DND-41 (cell line): ENCODE measurements around the gene RNF26.

ENCODE experiments used
- ATAC-seq: fragments of 200-7000 bp; cut with Tn5 transposase; 3 replicates; pipeline ENCODE4 v1.9.1; 2021; ENCODE audit warnings: low read depth; ENCODE audit not compliant: insufficient read depth
- DNase-seq: peaks from one replicate; pipeline ENCODE4 v3.0.0-alpha.2; 2020
- H2AFZ ChIP-seq: 2 replicates; pipeline ENCODE4 v1.6.0; 2012; ENCODE audit warnings: low read depth, low read length
- H3K27ac ChIP-seq: 2 replicates; pipeline ENCODE4 v1.5.1; 2012; ENCODE audit warnings: low read length, inconsistent platforms
- H3K27me3 ChIP-seq: fragments of 200-600 bp; sonication (generic); 2 replicates; pipeline ENCODE4 v1.6.0; 2012; ENCODE audit warnings: low read length, mild to moderate bottlenecking, inconsistent platforms; ENCODE audit not compliant: insufficient read depth, poor library complexity
- H3K36me3 ChIP-seq: 2 replicates; pipeline ENCODE4 v1.5.1; 2012; ENCODE audit warnings: low read length, inconsistent platforms; ENCODE audit not compliant: insufficient read depth
- H3K4me1 ChIP-seq: 2 replicates; pipeline ENCODE4 v1.5.1; 2012; ENCODE audit warnings: mild to moderate bottlenecking, low read length; ENCODE audit not compliant: insufficient read depth
- H3K4me2 ChIP-seq: 2 replicates; pipeline ENCODE4 v1.6.0; 2012; ENCODE audit warnings: mild to moderate bottlenecking, moderate library complexity, low read length, inconsistent platforms; ENCODE audit not compliant: insufficient read depth
- H3K4me3 ChIP-seq, 2 experiments: fragments of 200-600 bp in 1 of 2; shearing (Covaris generic) in 1 of 2; 2 replicates each; pipeline ENCODE4 v1.5.1; 2012 to 2016; ENCODE audit warnings: inconsistent platforms in 2 of 2, low read length in 2 of 2, mild to moderate bottlenecking in 2 of 2, low read depth in 1 of 2, moderate library complexity in 1 of 2
- H3K79me2 ChIP-seq: 2 replicates; pipeline ENCODE4 v1.6.0; 2012; ENCODE audit warnings: low read length, inconsistent platforms; ENCODE audit not compliant: insufficient read depth
- H3K9ac ChIP-seq: 2 replicates; pipeline ENCODE4 v1.6.0; 2012; ENCODE audit warnings: low read depth, mild to moderate bottlenecking, inconsistent platforms, low read length, moderate library complexity
- H3K9me3 ChIP-seq: 2 replicates; pipeline ENCODE4 v1.5.1; 2012; ENCODE audit warnings: low read length, moderate library complexity, mild to moderate bottlenecking, inconsistent platforms; ENCODE audit not compliant: insufficient read depth, severe bottlenecking
- H4K20me1 ChIP-seq: 2 replicates; pipeline ENCODE4 v1.6.0; 2012; ENCODE audit warnings: low read length; ENCODE audit not compliant: insufficient read depth
- EZH2 ChIP-seq: IDR thresholded peaks from 3 replicates; pipeline ENCODE4 v1.6.1; 2012; ENCODE audit warnings: borderline replicate concordance, low read depth, mild to moderate bottlenecking, moderate library complexity, low read length, inconsistent platforms; ENCODE audit not compliant: severe bottlenecking
- TF ChIP-seq, protein P1 (sequence below): IDR thresholded peaks from 2 replicates; pipeline ENCODE4 v1.5.1; 2012; ENCODE audit warnings: borderline replicate concordance, low read length, moderate library complexity, mild to moderate bottlenecking; ENCODE audit not compliant: poor library complexity, severe bottlenecking; ENCODE audit errors: extremely low read depth

RNF26 gene

DNA sequence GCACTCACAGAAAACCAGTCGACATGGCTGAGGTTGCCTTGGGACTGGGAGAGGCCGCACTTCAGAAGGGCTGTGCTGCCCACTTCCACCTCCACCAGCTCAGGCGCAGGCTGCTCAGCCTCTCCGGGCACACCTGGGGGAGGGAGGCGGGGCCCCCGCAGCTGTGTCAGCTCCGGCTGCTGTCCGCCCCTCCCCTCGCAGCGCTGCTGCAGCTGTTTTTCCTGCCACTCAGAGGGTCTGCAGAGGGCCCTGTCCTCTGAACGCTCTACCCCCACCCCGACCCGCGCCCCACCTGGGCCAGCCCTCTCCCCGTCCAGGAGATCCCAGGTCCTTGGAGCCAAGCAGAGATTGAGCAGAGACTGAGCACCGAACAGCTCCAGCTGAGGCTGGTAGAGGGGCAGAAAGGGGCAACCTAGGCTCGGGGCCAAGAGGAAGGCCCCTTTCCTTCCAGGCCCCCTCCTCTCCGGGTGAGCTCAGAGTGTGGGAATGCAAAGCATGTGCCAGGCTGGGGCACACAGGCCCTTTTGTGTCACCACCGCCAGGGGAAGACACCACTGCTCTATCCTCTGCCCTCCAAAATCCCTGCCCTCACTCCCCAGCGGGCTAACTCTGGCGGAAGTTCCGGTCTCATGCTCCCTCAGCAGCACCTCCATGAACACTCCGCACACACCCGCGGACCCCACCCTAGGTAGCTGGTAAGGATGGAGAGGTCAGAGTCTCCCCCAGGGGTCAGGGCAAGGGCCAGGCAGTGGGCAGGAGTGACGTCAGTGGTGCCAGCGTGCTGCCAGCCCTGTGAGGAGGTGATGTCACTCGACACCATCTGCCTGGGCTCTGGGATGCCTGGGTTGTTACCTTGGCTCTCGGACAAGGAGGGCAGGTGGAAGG, 19.0 kb upstream of the RNF26 start:
- DNase-seq (peak; percentile 78), ATAC-seq (peak; percentile 77)
- Histone ChIP-seq H2AFZ (peak overlapping the region; percentile 62), H3K27ac (no peak overlapping the region), H3K4me2 (peak overlapping the region; percentile 97), H3K27me3 (peaks cover 51% of the 10 kb centered on the region), H3K4me1 (peaks cover 27% of the 10 kb centered on the region), H3K36me3 (no peaks in the 10 kb centered on the region), H3K9me3 (no peaks in the 10 kb centered on the region), H3K79me2 (no peaks in the 10 kb centered on the region), H4K20me1 (peaks cover 19% of the 10 kb centered on the region), H3K9ac (peak overlapping the region; percentile 64; the same call in 1 of the 2 replicates), H3K4me3 (peak overlapping the region in 1 of 2 experiments; percentile 65; a peak in 2 of 4 replicates)
- TF ChIP-seq, protein P1, sequence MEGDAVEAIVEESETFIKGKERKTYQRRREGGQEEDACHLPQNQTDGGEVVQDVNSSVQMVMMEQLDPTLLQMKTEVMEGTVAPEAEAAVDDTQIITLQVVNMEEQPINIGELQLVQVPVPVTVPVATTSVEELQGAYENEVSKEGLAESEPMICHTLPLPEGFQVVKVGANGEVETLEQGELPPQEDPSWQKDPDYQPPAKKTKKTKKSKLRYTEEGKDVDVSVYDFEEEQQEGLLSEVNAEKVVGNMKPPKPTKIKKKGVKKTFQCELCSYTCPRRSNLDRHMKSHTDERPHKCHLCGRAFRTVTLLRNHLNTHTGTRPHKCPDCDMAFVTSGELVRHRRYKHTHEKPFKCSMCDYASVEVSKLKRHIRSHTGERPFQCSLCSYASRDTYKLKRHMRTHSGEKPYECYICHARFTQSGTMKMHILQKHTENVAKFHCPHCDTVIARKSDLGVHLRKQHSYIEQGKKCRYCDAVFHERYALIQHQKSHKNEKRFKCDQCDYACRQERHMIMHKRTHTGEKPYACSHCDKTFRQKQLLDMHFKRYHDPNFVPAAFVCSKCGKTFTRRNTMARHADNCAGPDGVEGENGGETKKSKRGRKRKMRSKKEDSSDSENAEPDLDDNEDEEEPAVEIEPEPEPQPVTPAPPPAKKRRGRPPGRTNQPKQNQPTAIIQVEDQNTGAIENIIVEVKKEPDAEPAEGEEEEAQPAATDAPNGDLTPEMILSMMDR, result no peak
- TF ChIP-seq EZH2, result no peak

DNA sequence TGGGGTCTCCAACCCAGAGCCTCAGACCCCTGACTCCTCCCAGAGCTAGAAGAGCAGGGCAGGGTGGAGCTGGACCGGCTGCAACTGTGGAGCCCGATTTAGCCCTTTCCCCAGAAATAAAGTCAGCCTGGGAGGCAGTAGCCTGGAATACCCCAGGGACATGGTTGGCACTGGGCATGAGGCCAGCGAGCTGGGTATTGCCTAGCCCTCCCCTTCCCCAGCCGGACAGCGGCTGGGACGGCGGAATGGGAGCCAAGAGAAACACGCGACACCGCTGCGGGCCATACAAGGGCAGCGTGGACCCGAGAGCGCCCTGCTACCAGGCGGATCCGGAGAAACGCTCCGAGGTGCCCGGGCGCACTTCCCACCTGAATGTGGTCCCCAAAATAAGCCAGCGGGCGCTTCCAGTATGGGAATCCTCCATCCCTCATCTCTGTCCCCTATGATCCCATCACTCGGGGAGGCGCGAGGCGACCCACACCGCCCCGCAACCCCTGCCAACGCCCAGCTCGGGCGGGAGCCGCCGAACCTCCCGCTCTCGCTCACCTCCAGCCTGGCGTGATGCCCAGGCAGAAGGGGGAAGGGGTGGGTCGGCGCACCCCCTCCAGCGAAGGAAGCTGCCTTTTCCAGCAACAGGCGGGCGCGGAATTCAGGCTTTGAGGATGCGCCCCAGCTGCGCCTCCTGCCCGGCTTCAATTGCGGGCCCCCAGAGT, 18.2 kb upstream of the RNF26 start:
- H3K4me1 ChIP-seq, result peaks cover 35% of the 10 kb centered on the region
- TF ChIP-seq EZH2, result peak; percentile 92
- TF ChIP-seq, protein P1, result no peak
- peak overlapping the region; percentile 64 for H3K9ac ChIP-seq
- peak overlapping the region; percentile 70; the same call in 1 of the 2 replicates for H2AFZ ChIP-seq
- DNase-seq (no peak), ATAC-seq (no peak)
- H3K27me3 ChIP-seq, result peaks cover 51% of the 10 kb centered on the region
- H3K4me2 ChIP-seq, result peak overlapping the region; percentile 97
- no peaks in the 10 kb centered on the region for H3K9me3 ChIP-seq
- H3K79me2 ChIP-seq, result no peaks in the 10 kb centered on the region
- no peak overlapping the region for H3K27ac ChIP-seq
- no peaks in the 10 kb centered on the region for H3K36me3 ChIP-seq
- H3K4me3 ChIP-seq, result peak overlapping the region; percentile 37 to 65; a peak in 3 of 4 replicates
- peaks cover 19% of the 10 kb centered on the region for H4K20me1 ChIP-seq

DNA sequence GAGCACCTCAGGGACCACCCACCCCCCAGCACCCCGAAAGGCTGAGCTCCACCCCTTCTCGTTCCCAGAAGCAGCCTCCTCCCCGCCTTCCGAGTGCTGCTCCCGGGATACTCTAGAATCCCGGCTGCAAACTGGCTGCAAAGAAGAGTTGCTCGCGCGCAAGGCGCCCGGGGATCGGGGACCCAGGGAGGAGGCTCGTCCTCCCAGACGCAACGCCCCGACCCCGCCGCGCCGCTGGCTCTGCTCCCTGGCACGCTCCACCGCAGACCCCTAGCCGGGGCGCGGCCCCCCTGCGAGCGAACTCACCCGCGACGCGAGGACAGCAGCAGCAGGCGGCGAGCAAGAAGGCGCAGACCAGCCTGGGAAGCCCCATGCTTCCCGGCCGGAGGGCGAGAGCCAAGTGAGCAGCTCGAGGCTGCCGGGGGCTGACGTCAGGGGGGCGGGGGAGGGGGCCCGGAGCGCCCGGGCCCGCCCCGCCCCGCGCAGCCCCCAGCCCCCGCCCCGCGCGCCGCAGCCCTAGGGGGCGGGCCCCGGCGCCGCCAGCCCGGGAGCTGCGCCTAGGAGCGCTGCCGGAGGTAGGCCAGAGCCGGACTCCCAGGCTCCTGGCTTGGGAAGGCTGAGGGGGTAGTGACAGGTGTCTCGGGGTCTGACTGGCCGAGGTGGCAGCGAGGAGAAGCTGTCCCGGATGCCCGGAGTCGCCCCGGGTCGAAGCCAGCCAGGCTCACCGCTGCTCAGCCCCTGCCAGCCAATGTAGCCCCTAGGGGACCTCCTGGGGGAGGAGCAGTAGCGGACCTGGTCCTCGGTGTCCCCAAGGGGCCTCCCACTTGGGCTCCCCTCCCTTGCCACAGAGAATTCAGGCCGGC, 17.4 kb upstream of the RNF26 start, which contains the start of gene MCAM:
TSS of gene MCAM (minus strand) at position 402 of the 863 bp plus-strand sequence. CDS start at position 373, 29 bp downstream.
- H3K79me2 ChIP-seq, result no peaks in the 10 kb centered on the region
- peak within 1 kb of the TSS; percentile 64 for H3K9ac ChIP-seq
- peak; percentile 11 for TF ChIP-seq EZH2
- TF ChIP-seq, protein P1, result no peak
- peaks cover 53% of the 10 kb centered on the region for H3K27me3 ChIP-seq
- ATAC-seq (peak; percentile 45), DNase-seq (peak; percentile 39)
- peaks cover 19% of the 10 kb centered on the region for H4K20me1 ChIP-seq
- no peaks in the 10 kb centered on the region for H3K9me3 ChIP-seq
- H3K27ac ChIP-seq, result no peak within 1 kb of the TSS
- peak within 1 kb of the TSS; percentile 97 for H3K4me2 ChIP-seq
- peak within 1 kb of the TSS; percentile 70 for H2AFZ ChIP-seq
- H3K36me3 ChIP-seq, result no peaks in the 10 kb centered on the region
- H3K4me1 ChIP-seq, result peaks cover 39% of the 10 kb centered on the region
- H3K4me3 ChIP-seq, result peak within 1 kb of the TSS; percentile 37 to 65; a peak in 3 of 4 replicates
